Fibroblast of upper back skin (primary cell): ENCODE results near the gene UBALD1.
A peak's percentile ranks its signal among the peaks of the same experiment; 100 is the strongest.
"Not testable (repeated sequence)": the region's sequence is repeated elsewhere in the genome, so short reads cannot be mapped to it uniquely, and the experiment has no call there.

Experiments used
- DNase-seq: peaks from one replicate; pipeline ENCODE4 v3.0.0-alpha.2; 2013

The UBALD1 gene

GRCh38 chr16:4593086-4593485, 21.6 kb downstream of the UBALD1 start:
- no peak for DNase-seq

- no peak for DNase-seq
Observed at GRCh38 chr16:4591706-4592470, 22.8 kb downstream of the UBALD1 start.

GRCh38 chr16:4591191-4591590, 23.5 kb downstream of the UBALD1 start:
- DNase-seq = no peak

DNA sequence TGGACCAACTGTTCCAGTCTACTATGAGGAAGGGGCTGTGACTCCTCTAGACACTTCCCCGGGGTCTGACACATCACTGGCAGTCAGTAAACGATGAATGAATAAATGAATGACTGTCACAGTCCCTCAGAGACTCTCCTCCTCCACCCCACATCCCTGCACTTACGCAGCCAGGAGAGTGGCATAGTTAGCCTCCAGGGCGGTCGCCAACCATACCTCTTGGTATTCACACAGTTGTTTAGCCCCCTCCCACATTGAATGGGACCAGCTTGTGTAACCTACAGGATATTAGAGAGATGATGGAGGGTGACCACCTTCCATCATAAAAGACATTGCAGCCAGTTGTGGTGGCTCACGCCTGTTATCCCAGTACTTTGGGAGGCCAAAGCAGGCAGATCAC, 25.7 kb downstream of the UBALD1 start:
- no peak for DNase-seq

- no peak for DNase-seq
Observed at GRCh38 chr16:4588386-4588785, 26.3 kb downstream of the UBALD1 start.

GRCh38 chr16:4586291-4586690, 28.4 kb downstream of the UBALD1 start:
- no peak for DNase-seq

GRCh38 chr16:4583906-4584305, 30.8 kb downstream of the UBALD1 start:
- DNase-seq = no peak

DNA sequence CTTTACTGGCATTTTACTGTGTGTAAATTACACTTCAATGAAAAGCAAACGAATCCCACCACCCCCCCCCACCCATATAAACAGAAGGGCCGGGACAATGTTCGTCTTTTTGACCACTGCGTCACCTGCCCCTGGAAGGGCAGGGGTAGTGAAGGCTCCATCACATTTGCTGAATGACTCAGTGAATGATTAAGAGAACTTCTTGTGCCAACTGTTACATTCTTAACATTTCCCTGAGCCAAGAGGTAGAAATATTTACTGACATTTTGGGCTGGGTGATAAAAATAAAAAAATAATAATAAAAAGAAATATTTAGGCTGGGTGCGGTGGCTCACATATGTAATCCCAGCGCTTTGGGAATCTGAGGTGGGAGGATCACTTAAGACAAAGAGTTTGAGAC, 34.4 kb downstream of the UBALD1 start:
- peak; percentile 8 for DNase-seq

DNA sequence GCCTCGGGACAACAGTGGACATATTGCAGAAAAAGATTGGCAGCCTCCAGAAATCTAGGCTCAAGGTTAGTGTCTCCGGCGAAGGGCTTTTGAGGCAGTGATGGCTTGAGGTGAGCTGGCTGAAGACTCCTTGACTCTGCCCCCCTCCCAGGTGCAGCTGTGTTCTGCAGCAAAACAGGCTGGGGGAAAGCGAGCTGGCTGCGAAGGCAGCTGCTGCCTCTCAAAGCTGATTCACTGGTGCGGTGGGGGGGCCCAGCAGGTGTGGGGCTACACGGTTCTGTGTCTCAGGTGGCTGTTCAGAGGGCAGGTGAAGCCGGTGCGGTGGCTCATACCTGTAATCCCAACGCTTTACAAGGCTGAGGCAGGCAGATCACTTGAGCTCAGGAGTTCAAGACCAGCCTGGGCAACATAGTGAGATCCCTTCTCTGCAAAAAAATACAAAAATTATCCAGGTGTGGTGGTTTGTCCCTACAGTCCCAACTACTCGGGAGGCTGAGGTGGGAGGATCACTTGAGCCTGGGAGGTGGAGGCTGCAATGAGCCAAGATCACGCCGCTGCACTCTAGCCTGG, 35.6 kb downstream of the UBALD1 start:
- no peak for DNase-seq

GRCh38 chr16:4576008-4576407, 38.7 kb downstream of the UBALD1 start:
- DNase-seq = no peak

- no peak for DNase-seq
Observed at GRCh38 chr16:4574919-4575705, 39.6 kb downstream of the UBALD1 start.

GRCh38 chr16:4573926-4574325, 40.8 kb downstream of the UBALD1 start:
- not testable (repeated sequence) for DNase-seq

GRCh38 chr16:4572715-4573114, 42.0 kb downstream of the UBALD1 start:
- DNase-seq = no peak

- DNase-seq = no peak
Observed at GRCh38 chr16:4570688-4571321, 43.9 kb downstream of the UBALD1 start.

- DNase-seq = no peak
Observed at GRCh38 chr16:4570086-4570485, 44.6 kb downstream of the UBALD1 start.

DNA sequence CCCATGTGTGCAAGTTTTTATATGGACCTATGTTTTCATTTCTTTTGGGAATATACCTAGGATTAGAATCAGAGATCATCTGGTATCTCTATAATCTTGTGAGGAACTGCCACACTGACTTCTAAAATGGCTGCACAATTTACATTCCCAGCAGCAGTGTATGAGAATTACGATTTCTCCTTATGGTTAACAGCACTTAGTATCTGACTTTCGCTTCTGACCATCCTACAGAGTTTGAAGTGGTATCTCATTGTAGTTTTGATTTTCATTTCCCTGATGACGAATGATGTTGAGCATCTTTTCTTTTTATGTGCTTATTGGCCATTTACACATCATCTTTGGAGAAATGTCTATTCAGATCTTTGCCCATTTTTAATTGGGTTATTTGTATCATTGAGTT, 48.5 kb downstream of the UBALD1 start:
- no peak for DNase-seq

DNA sequence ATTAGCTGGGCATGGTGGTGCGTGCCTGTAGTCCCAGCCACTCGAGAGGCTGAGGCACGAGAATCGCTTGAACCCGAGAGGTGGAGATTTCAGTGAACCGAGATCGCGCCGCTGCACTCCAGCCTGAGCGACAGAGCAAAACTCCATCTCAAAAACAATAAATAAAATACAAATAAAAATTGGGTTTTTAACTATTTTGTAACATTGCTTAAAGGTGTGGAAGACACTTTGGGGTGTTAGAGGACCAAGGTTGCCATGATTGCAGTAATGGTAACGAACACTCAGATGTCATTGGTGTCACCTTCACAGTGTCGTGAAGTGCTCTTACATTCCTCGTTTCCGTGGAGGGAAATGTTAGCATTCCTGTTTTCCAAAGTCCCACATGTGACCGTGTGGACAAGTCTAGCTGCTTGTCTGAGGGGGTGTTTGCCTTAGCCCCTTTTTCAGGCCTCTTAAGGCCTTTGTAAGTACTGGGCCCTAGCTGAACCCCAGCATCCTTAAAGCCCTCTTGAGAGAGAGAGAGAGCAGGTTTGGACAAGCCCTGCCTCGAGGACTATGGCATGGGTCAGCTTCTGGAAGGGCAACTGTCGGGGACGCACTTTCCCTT, 49.9 kb downstream of the UBALD1 start:
- DNase-seq = no peak

- DNase-seq = no peak
Observed at GRCh38 chr16:4561596-4561995, 53.1 kb downstream of the UBALD1 start.
